ENCODE data around the gene CEP97.
A peak's percentile ranks its signal among the peaks of the same experiment; 100 is the strongest.

Gene CEP97

GRCh38 chr3:101676216-101676764 lies 48.1 kb upstream of the CEP97 start (continued):
- TF ChIP-seq PRDM10 (tag by site-specific recombination; IDR thresholded peaks at IDR 0.05) (peak; percentile 78), KLF10 (tag by site-specific recombination; IDR thresholded peaks at IDR 0.05) (peak; percentile 62; the same call in 1 of the 2 replicates), SP3 (tag by site-specific recombination; IDR thresholded peaks at IDR 0.05) (peak; percentile 81), WT1 (tag by site-specific recombination; IDR thresholded peaks at IDR 0.05) (no peak), ZBTB21 (tag by site-specific recombination; IDR thresholded peaks at IDR 0.05) (no peak), ZBTB11 (tag by site-specific recombination; conservative IDR thresholded peaks at IDR 0.05; ENCODE audit: low read depth) (peak; percentile 94), KLF8 (tag by site-specific recombination; IDR thresholded peaks at IDR 0.05) (peak; percentile 63; the same call in 1 of the 2 replicates), ZNF155 (tag by site-specific recombination; IDR thresholded peaks at IDR 0.05) (no peak), BCL6B (tag by site-specific recombination; IDR thresholded peaks at IDR 0.05) (no peak), ZNF623 (tag by site-specific recombination; IDR thresholded peaks at IDR 0.05) (no peak), ZNF560 (tag by site-specific recombination; IDR thresholded peaks at IDR 0.05; ENCODE audit: borderline replicate concordance) (no peak)

GRCh38 chr3:101676765-101677435 lies 47.5 kb upstream of the CEP97 start, which contains the start of gene ZBTB11:
Gene ZBTB11, minus strand, starts transcription at chr3:101677132. Its CDS starts 218 bp downstream, at chr3:101676914.
- no peaks in the 10 kb centered on the region for H3K9me3 ChIP-seq (ENCODE audit: control insufficient read depth, insufficient read depth, low read depth, low read length)
- ChIA-PET CTCF (interaction anchor here (0.6 to 1.2 kb wide), 3 partner anchors 10 to 332 kb away, joined by 3 to 4 read pairs (median 3); partner anchors contain the start of gene RPL24), POLR2A (interaction anchor here (0.5 to 3.6 kb wide), 10 partner anchors 9 to 1356 kb away, joined by 3 to 65 read pairs (median 5); partner anchors contain the start of genes CEP97, PCNP, RPL24 and TRMT10C)
- H3K4me1 ChIP-seq (ENCODE audit: control insufficient read depth, insufficient read depth, low read length): no peaks in the 10 kb centered on the region
- peak within 1 kb of the TSS; percentile 94 for H3K4me3 ChIP-seq (ENCODE audit: low read depth, low read length)
- H3K36me3 ChIP-seq (ENCODE audit: control insufficient read depth in 2 of 2, insufficient read depth in 1 of 2, low read length in 2 of 2): peaks cover 8 to 25% of the 10 kb centered on the region in 2 experiments
- H3K27ac ChIP-seq (ENCODE audit: extremely low read depth, low read depth, low read length): peak within 1 kb of the TSS; percentile 71
- TF ChIP-seq ZNF24 (tag by site-specific recombination; IDR thresholded peaks at IDR 0.05): 0 out of 2 replicates have a peak, but pooled peaks have one; percentile 26
- TF ChIP-seq ZBTB44 (tag by site-specific recombination; IDR thresholded peaks at IDR 0.05): no peak
- peak; percentile 68; the same call in 1 of the 2 replicates for TF ChIP-seq HOXD13 (CRISPR knock-in tag; IDR thresholded peaks at IDR 0.05; ENCODE audit: borderline replicate concordance)
- TF ChIP-seq GLIS1 (tag by site-specific recombination; IDR thresholded peaks at IDR 0.05): no peak
- TF ChIP-seq PRDM10 (tag by site-specific recombination; IDR thresholded peaks at IDR 0.05): peak; percentile 61; the same call in 1 of the 2 replicates
- TF ChIP-seq ZNF155 (tag by site-specific recombination; IDR thresholded peaks at IDR 0.05): no peak
- TF ChIP-seq WT1 (tag by site-specific recombination; IDR thresholded peaks at IDR 0.05): no peak
- TF ChIP-seq HOXC10 (CRISPR knock-in tag; IDR thresholded peaks at IDR 0.05): no peak
- TF ChIP-seq OSR2 (tag by site-specific recombination; IDR thresholded peaks at IDR 0.05): no peak
- TF ChIP-seq ZNF146 (tag by site-specific recombination; IDR thresholded peaks at IDR 0.05): no peak
- TF ChIP-seq ZBTB26 (tag by site-specific recombination; optimal IDR thresholded peaks at IDR 0.05): peak; percentile 45

Data from HEK293 (cell line).